GM21390 (cell line): ENCODE measurements around the gene VPS33A.
"Not testable (repeated sequence)": the region's sequence is repeated elsewhere in the genome, so short reads cannot be mapped to it uniquely, and the experiment has no call there.

Source experiments
- ATAC-seq: cut with Tn5 transposase; IDR thresholded peaks from one replicate; pipeline ENCODE4 v1.9.1; 2021; ENCODE audit not compliant: unreplicated experiment

The VPS33A gene

GRCh38 chr12:122258462-122258861 is 7.8 kb downstream of the VPS33A start:
- not testable (repeated sequence) for ATAC-seq

GRCh38 chr12:122250536-122250935 is 15.8 kb downstream of the VPS33A start:
- no peak for ATAC-seq

GRCh38 chr12:122250047-122250446 is 16.2 kb downstream of the VPS33A start:
- ATAC-seq: no peak

- no peak for ATAC-seq
Observed at GRCh38 chr12:122245553-122245952, 20.7 kb downstream of the VPS33A start.

DNA sequence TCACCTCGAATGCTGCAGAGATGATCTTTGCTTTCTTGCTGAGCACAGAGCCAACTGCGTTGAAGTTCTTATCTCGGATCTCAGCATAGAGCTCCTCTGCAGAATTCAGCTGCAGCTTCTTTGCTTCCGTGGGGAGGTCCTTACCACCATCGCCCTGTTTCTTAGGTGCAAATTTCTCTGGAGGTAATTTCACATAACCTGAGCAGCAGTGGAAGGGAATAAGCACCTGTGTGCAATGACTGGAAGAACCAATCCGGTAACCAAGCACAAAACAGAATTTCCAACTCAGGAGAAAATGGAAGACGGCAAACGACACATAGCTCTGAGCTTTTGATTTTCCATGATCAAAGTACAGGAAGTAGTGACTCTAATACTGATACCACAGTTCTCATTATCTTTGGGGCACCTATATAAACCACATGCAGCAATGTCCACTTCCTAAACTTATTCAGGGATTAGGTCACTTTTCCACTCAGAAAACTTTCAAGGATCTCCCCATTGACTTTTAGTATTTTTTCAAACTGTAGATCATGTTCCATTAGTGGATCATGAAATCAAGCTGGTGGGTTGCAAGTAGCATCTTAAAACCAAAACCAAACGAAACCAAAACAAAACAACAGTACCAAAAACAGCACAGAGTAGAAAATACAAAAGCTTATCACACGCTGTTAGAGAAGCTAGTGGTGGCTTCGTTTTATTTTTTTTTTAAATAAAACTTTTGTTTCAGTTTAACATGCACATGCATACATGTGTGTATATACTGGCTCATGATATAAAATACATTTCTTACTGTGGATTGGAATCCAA is 21.5 kb downstream of the VPS33A start:
- no peak for ATAC-seq

GRCh38 chr12:122243965-122244364 is 22.3 kb downstream of the VPS33A start:
- no peak for ATAC-seq

DNA sequence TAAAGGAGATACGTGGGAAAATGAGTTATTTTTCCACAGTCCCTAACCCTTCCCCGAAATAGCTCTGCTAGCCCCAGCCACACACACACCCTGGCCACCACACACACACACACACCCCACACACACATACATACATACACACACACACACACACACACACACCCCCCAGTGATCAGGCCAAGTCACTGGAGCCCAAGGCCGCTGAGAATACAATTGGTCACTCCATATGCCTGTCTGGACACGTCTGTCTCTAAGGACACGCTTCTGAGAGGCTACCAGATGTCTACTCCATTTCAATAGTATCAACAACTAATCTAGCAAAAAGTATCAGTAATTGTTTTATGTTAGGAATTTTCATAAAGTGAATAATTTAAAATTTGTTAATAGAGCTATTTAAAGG is 27.4 kb downstream of the VPS33A start:
- no peak for ATAC-seq

DNA sequence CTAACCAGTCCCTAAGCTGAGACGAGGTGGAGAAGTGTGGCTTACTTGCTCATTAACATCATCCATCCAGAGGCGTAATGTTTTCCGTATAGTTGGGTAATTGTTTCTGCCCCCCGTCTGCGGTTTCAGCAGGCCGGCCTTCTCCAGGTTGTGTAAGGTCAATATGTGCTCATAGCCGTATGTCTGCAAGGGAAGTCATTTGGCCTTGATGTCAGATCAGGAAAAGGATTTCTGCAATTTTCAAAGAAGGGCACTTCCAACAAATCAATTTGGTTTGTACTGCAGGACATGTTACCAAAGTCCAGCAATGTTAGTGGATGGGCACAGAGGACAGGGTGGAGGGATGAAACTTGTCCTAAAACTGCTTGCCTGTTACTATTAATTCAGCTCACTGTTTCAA is 30.6 kb downstream of the VPS33A start:
- ATAC-seq: no peak

- no peak for ATAC-seq
Observed at GRCh38 chr12:122232691-122233090, 33.6 kb downstream of the VPS33A start.

GRCh38 chr12:122230798-122231197 is 35.5 kb downstream of the VPS33A start:
- ATAC-seq: no peak

DNA sequence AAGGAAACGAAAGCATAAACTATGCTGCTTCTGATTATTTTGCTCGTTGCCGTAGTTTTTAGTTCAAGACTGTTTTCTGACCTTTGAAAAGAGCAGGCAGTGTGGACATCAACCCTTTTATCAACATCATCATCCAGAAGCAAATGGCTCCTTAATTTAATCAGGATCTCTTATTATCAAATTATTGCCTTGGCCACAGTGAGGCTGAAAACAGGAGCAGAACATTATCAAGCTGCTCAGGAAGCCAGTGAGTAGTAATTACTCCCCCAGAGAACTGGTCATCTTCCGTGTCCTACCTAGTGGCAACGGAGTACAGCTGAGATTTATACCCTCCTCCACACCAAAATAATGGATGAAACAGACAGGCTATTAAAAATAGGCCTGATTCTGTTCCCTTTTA is 38.2 kb downstream of the VPS33A start:
- no peak for ATAC-seq

- no peak for ATAC-seq
Observed at GRCh38 chr12:122227341-122227740, 39.0 kb downstream of the VPS33A start.

GRCh38 chr12:122226366-122227125 is 39.7 kb downstream of the VPS33A start:
- no peak for ATAC-seq

GRCh38 chr12:122225683-122226365 is 40.5 kb downstream of the VPS33A start, which contains the start of gene DIABLO:
TSS of gene DIABLO (minus strand) at chr12:122226052. CDS start at chr12:122226014, 38 bp downstream.
- ATAC-seq: peak; percentile 95

DNA sequence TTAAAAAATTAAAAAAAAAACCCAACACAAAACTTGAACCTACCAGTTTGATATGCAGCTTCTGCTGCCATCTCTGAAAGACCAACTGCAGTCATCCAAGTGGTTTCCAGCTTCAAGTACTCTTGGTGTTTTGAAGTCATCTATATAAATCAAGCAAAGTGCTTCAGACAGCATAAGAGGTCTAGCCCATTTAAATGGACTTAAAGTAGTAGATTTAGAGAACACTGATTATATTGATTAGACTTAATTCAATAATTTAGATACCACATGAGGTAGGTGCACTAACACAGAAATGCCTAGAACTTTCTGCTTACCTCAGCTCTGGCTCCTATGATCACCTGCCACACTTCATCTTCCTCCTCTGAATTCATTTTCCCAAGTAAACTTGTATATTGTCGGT is 49.8 kb downstream of the VPS33A start:
- ATAC-seq: no peak

DNA sequence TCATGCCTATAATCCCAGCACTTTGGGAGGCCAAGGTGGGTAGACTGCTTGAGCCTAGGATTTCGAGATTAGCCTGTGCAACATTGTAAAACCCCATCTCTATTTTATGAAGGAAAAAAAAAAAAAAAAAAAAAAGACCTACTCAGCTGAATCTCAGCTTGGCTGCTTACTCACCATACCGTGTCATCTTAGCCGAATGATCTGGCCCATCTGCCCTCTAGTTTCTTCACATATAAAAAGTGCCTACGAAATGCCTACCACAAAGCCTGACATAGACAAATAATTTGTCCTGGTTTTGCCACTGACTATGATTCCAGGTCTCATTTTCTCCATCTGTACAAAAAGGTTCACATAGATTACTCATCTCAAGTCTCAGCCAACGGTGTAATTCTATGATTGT is 50.5 kb downstream of the VPS33A start:
- ATAC-seq: no peak

DNA sequence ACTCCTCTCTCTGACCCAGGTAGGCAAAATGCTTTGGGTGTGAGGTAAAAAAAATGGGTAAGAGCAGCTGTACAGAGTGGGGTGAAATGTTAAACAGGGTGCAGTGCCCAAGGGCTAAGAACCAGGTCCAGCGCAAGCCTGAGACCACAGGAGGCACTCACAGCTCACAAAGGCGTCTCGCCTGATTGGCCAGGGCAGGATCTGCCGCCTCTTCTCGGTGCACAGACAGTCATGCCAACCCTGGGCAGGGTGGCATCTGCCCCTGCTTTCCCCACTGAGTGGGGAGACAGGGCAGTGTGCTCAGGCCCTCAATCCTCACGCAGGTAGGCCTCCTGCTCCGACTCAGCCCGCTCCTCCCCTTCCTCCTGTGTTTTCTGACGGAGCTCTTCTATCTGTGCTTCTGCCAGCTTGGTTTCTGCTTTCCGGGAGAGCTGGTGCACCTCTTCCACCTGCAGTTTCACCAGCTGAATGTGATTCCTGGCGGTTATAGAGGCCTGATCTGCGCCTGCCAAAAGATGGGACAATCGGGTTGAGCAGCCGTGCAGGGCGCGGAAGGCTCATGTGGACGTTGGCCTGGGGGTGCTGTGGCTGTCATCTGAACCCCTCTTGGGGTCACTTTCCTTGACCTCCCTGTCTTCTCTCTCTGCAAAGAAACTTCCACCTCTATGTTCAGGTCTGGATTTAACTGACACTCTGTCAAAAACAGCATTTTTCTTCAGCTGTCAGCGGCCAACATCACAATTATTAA is 58.0 kb downstream of the VPS33A start:
- no peak for ATAC-seq

DNA sequence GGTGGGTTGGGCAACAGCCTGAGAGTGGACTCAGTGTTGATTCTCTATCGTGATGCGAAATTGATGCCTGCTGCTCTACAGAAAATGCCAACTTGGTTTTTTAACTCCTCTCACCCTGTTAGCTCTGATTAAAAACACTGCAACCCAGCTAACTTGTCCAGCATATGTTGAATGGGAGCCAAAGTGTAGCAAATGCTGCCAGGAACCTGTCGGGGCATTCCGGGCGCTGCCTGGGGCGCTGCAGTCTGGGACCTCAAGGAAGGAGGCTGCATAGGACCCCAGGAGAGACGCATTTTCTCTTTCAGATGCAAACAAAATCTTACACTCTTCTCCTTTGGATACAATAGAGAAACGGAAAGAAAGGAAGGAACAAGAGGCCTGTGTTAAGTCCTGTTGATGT is 58.9 kb downstream of the VPS33A start:
- no peak for ATAC-seq

DNA sequence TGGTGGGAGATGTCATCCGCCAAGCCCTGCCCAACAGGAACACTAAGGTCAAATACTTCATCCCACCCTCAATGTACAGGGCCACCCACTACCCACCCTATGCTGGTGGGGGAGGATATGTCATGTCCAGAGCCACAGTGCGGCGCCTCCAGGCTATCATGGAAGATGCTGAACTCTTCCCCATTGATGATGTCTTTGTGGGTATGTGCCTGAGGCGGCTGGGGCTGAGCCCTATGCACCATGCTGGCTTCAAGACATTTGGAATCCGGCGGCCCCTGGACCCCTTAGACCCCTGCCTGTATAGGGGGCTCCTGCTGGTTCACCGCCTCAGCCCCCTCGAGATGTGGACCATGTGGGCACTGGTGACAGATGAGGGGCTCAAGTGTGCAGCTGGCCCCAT is 59.3 kb downstream of the VPS33A start:
- ATAC-seq: no peak

DNA sequence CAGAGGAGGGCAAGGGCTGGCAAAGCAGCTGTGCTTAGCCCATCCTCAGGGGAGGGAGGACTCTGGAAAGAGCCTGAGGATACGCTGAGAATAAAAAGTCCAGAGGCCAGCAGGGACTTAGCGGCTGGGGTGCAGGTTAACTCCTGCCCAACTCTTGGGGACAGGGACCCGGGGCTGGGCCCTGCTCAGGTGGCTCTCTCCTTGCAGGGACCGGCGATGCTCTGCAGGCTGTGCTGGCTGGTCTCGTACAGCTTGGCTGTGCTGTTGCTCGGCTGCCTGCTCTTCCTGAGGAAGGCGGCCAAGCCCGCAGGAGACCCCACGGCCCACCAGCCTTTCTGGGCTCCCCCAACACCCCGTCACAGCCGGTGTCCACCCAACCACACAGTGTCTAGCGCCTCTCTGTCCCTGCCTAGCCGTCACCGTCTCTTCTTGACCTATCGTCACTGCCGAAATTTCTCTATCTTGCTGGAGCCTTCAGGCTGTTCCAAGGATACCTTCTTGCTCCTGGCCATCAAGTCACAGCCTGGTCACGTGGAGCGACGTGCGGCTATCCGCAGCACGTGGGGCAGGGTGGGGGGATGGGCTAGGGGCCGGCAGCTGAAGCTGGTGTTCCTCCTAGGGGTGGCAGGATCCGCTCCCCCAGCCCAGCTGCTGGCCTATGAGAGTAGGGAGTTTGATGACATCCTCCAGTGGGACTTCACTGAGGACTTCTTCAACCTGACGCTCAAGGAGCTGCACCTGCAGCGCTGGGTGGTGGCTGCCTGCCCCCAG is 60.0 kb downstream of the VPS33A start:
- no peak for ATAC-seq
